Measurements from ENCODE around the gene GINS2. TPM values are rescaled to one million over a fixed set of nuclear protein-coding genes. Genes with fewer than 3 reads are reported as not detected.

The GINS2 gene
- total and polyA plus RNA-seq, 2 of the 4 experiments (the other 2 are of a cell fraction): 12.0 to 13.4 TPM

GRCh38 chr16:85655216-85656129 lies 33.3 kb downstream of the GINS2 start:
- peaks cover 48% of the 10 kb centered on the region for H4K20me1 ChIP-seq (ENCODE audit: insufficient read depth, low read length)
- peaks cover 14% of the 10 kb centered on the region for H3K4me1 ChIP-seq (ENCODE audit: control insufficient read depth, insufficient read depth, low read length)
- H3K9me3 ChIP-seq (ENCODE audit: control insufficient read depth, insufficient read depth, low read length): no peaks in the 10 kb centered on the region
- DNase-seq (no peak), ATAC-seq (ENCODE audit: low read depth) (no peak)
- H3K9ac ChIP-seq (ENCODE audit: low read depth, low read length): no peak overlapping the region
- no peak overlapping the region for H4K5ac ChIP-seq (ENCODE audit: low read depth, low read length)
- no peak overlapping the region for H2AK5ac ChIP-seq (ENCODE audit: low read depth, low read length)
- H3K4ac ChIP-seq (ENCODE audit: low read depth, low read length): no peak overlapping the region
- no peak overlapping the region for H2BK20ac ChIP-seq (ENCODE audit: low read depth, low read length)
- peaks cover 59% of the 10 kb centered on the region for H3K36me3 ChIP-seq (ENCODE audit: control insufficient read depth, insufficient read depth, low read length)
- H3K18ac ChIP-seq (ENCODE audit: low read depth, low read length): no peak overlapping the region
- H2BK5ac ChIP-seq (ENCODE audit: low read depth, low read length, poor library complexity, severe bottlenecking): no peak overlapping the region
- ChIA-PET POLR2A (ENCODE audit: unreplicated experiment) (no interaction called here), CTCF (no interaction called here)
- no peak overlapping the region for H3K4me3 ChIP-seq (ENCODE audit: insufficient read depth, low read depth, low read length)
- H2BK15ac ChIP-seq (ENCODE audit: low read depth, low read length): no peak overlapping the region
- no TSS peak for BruUV-seq (replicated peaks)
- H3K27ac ChIP-seq (ENCODE audit: insufficient read depth, low read length): no peak overlapping the region
- no peak overlapping the region for H3K23ac ChIP-seq (ENCODE audit: low read depth, low read length)
- H2AK9ac ChIP-seq (replicated peaks; ENCODE audit: low read depth, low read length, poor library complexity): peak overlapping the region; percentile 15
- dilution Hi-C loops (cut with HindIII; ENCODE audit: low sequenced_read_pairs, unreplicated experiment): no loop called here
- H4K91ac ChIP-seq (ENCODE audit: insufficient read depth, low read depth, low read length): no peak overlapping the region
- no peak overlapping the region for H3K14ac ChIP-seq (replicated peaks; ENCODE audit: low read depth, low read length)
- H2BK120ac ChIP-seq (ENCODE audit: low read depth, low read length): no peak overlapping the region
- H3K27me3 ChIP-seq (ENCODE audit: control insufficient read depth, insufficient read depth, low read length): no peaks in the 10 kb centered on the region
- H2AFZ ChIP-seq (replicated peaks; ENCODE audit: low read length, poor library complexity): peak overlapping the region; percentile 32
- H3K9me1 ChIP-seq (ENCODE audit: insufficient read depth, low read length): 0 out of 2 replicates have a peak, but pooled peaks cover 6% of the 10 kb centered on the region
- H3K79me1 ChIP-seq (ENCODE audit: low read depth in 1 of 2, low read length in 2 of 2): peaks cover 11 to 29% of the 10 kb centered on the region in 2 experiments
- WGBS, 2 experiments (ENCODE audit: extremely low coverage in 2 of 2, insufficient read length in 1 of 2): 94% methylated on average over 24 of the region's 35 CpGs; no CpG with 5 or more reads in 1 of the 2 experiments
- no peak overlapping the region for H4K8ac ChIP-seq (ENCODE audit: low read depth in 2 of 2, low read length in 2 of 2)
- no peak overlapping the region for H3K56ac ChIP-seq (ENCODE audit: extremely low read depth, insufficient read depth, low read length)
- in situ Hi-C loops (cut with MboI; ENCODE audit: low sequenced_read_pairs): loop anchor here (5.0 kb wide), 1 partner anchor 62 kb away; no protein-coding TSS in a partner anchor
- intact Hi-C loops (cut with micrococcal nuclease): loop anchor here (5.0 kb wide), 1 partner anchor 62 kb away; no protein-coding TSS in a partner anchor
- H3K4me2 ChIP-seq (ENCODE audit: low read depth, low read length): no peak overlapping the region
- TF ChIP-seq SMC3 (IDR thresholded peaks at IDR 0.05; ENCODE audit: low read depth, low read length) (no peak), MXI1 (IDR thresholded peaks at IDR 0.05; ENCODE audit: borderline replicate concordance, low read depth, low read length) (no peak), RAD21 (IDR thresholded peaks at IDR 0.05; ENCODE audit: low read length) (no peak), NFE2L2 (IDR thresholded peaks at IDR 0.05; ENCODE audit: low read depth, low read length) (no peak), BHLHE40 (IDR thresholded peaks at IDR 0.05; ENCODE audit: low read depth, low read length) (no peak), CHD1 (IDR thresholded peaks at IDR 0.05; ENCODE audit: low read depth, low read length) (no peak), CEBPB (IDR thresholded peaks at IDR 0.05; ENCODE audit: low read depth, low read length) (no peak), CTCF (conservative IDR thresholded peaks at IDR 0.05; ENCODE audit: low read depth, low read length) (no peak), USF2 (IDR thresholded peaks at IDR 0.05; ENCODE audit: low read depth, low read length) (no peak), RFX5 (IDR thresholded peaks at IDR 0.05; ENCODE audit: low read depth, low read length) (no peak), RCOR1 (IDR thresholded peaks at IDR 0.05; ENCODE audit: insufficient replicate concordance, low read length) (no peak), MAZ (IDR thresholded peaks at IDR 0.05; ENCODE audit: borderline replicate concordance, low read depth, low read length) (no peak), FOS (IDR thresholded peaks at IDR 0.05; ENCODE audit: low read depth, low read length) (no peak), POLR2A (IDR thresholded peaks at IDR 0.05; ENCODE audit: low read depth, low read length) (no peak), MAFK (IDR thresholded peaks at IDR 0.05; ENCODE audit: low read depth, low read length) (no peak)
